ENCODE results near the gene KIZ.

The KIZ gene

GRCh38 chr20:21180248-21180647 lies 54.4 kb downstream of the KIZ start:
- no peak for DNase-seq

GRCh38 chr20:21181028-21181427 lies 55.1 kb downstream of the KIZ start:
- no peak for DNase-seq

- DNase-seq: no peak
Measured at GRCh38 chr20:21182832-21183563, 57.1 kb downstream of the KIZ start.

- no peak for DNase-seq
Measured at GRCh38 chr20:21183722-21184121, 57.8 kb downstream of the KIZ start.

GRCh38 chr20:21184819-21185218 lies 58.9 kb downstream of the KIZ start:
- DNase-seq: no peak

GRCh38 chr20:21185849-21186248 lies 60.0 kb downstream of the KIZ start:
- DNase-seq: no peak

- DNase-seq: peak; percentile 99
Measured at GRCh38 chr20:21189761-21190523, 64.1 kb downstream of the KIZ start.

GRCh38 chr20:21190869-21191268 lies 65.0 kb downstream of the KIZ start:
- DNase-seq: peak; percentile 51

GRCh38 chr20:21191839-21192238 lies 66.0 kb downstream of the KIZ start:
- no peak for DNase-seq

- no peak for DNase-seq
Measured at GRCh38 chr20:21202259-21202658, 76.4 kb downstream of the KIZ start.

GRCh38 chr20:21203088-21203656 lies 77.3 kb downstream of the KIZ start:
- DNase-seq: no peak

- DNase-seq: no peak
Measured at GRCh38 chr20:21206584-21206983, 80.7 kb downstream of the KIZ start.

GRCh38 chr20:21208999-21209398 lies 83.1 kb downstream of the KIZ start:
- peak; percentile 32 for DNase-seq

GRCh38 chr20:21209668-21210067 lies 83.8 kb downstream of the KIZ start:
- no peak for DNase-seq

GRCh38 chr20:21213691-21214090 lies 87.8 kb downstream of the KIZ start:
- no peak for DNase-seq

GRCh38 chr20:21214431-21214830 lies 88.5 kb downstream of the KIZ start:
- no peak for DNase-seq

GRCh38 chr20:21219686-21220085 lies 93.8 kb downstream of the KIZ start:
- DNase-seq: no peak

- DNase-seq: no peak
Measured at GRCh38 chr20:21224217-21224616, 98.3 kb downstream of the KIZ start.

- no peak for DNase-seq
Measured at GRCh38 chr20:21225215-21225947, 99.5 kb downstream of the KIZ start.

- no peak for DNase-seq
Measured at GRCh38 chr20:21228511-21228910, 102.6 kb downstream of the KIZ start.

- no peak for DNase-seq
Measured at GRCh38 chr20:21229163-21229562, 103.3 kb downstream of the KIZ start.

- DNase-seq: no peak
Measured at GRCh38 chr20:21230220-21230619, 104.3 kb downstream of the KIZ start.

GRCh38 chr20:21230686-21231085 lies 104.8 kb downstream of the KIZ start:
- DNase-seq: no peak
